Smooth muscle cell (in vitro differentiated cells): Measurements from ENCODE around the gene ZNF14. TPM values are rescaled to one million over a fixed set of nuclear protein-coding genes. Genes with fewer than 3 reads are reported as not detected.
"Not testable (repeated sequence)": the region's sequence is repeated elsewhere in the genome, so short reads cannot be mapped to it uniquely, and the experiment has no call there.

Source experiments
- DNase-seq: peaks from one replicate; lab custom pipeline; 2025; ENCODE audit not compliant: unreplicated experiment; lab: John Stamatoyannopoulos, UW
- H2AFZ ChIP-seq: fragments of 200-600 bp; sonication (generic); 2 replicates; pipeline ENCODE4 v1.6.0; 2016; ENCODE audit warnings: antibody characterized with exemption, low read depth, mild to moderate bottlenecking
- H3F3A ChIP-seq: fragments of 200-600 bp; sonication (generic); 2 replicates; pipeline ENCODE4 v1.6.0; 2017; ENCODE audit warnings: antibody characterized with exemption, low read depth
- H3K27ac ChIP-seq: fragments of 200-600 bp; sonication (generic); 2 replicates; pipeline ENCODE4 v1.5.1; 2016; ENCODE audit warnings: low read depth, mild to moderate bottlenecking
- H3K27me3 ChIP-seq: fragments of 200-600 bp; sonication (generic); 2 replicates; pipeline ENCODE4 v1.6.1; 2016; ENCODE audit warnings: low read depth, mild to moderate bottlenecking
- H3K36me3 ChIP-seq: fragments of 200-600 bp; sonication (generic); 2 replicates; pipeline ENCODE4 v1.5.1; 2016; ENCODE audit warnings: low read depth
- H3K4me1 ChIP-seq: fragments of 200-600 bp; sonication (generic); 2 replicates; pipeline ENCODE4 v1.5.1; 2016; ENCODE audit warnings: low read depth
- H3K4me2 ChIP-seq: fragments of 200-600 bp; sonication (generic); 2 replicates; pipeline ENCODE4 v1.6.0; 2016; ENCODE audit warnings: mild to moderate bottlenecking
- H3K4me3 ChIP-seq: fragments of 200-600 bp; sonication (generic); 2 replicates; pipeline ENCODE4 v1.5.1; 2016; ENCODE audit warnings: mild to moderate bottlenecking
- H3K79me2 ChIP-seq: fragments of 200-600 bp; sonication (generic); 2 replicates; pipeline ENCODE4 v1.6.0; 2016; ENCODE audit warnings: low read depth, mild to moderate bottlenecking
- H3K9ac ChIP-seq: fragments of 200-600 bp; sonication (generic); 2 replicates; pipeline ENCODE4 v1.6.0; 2016; ENCODE audit warnings: low read depth
- H3K9me3 ChIP-seq: fragments of 200-600 bp; sonication (generic); replicated peaks from 2 replicates; pipeline ENCODE4 v1.5.1; 2016; ENCODE audit warnings: low read depth
- H4K20me1 ChIP-seq: fragments of 200-600 bp; sonication (generic); 2 replicates; pipeline ENCODE4 v1.6.0; 2016; ENCODE audit warnings: low read depth
- CTCF ChIP-seq: fragments of 200-600 bp; sonication (generic); IDR thresholded peaks from 2 replicates; pipeline ENCODE4 v1.5.1; 2017; ENCODE audit warnings: borderline replicate concordance, mild to moderate bottlenecking, antibody characterized with exemption; ENCODE audit not compliant: insufficient read depth, poor library complexity, severe bottlenecking
- WGBS: methylation state at CpG from one replicate; pipeline ENCODE4 v1.1.7; 2016; ENCODE audit warnings: low lambda C conversion rate; 5-methylcytosine and 5-hydroxymethylcytosine counted together
- polyA plus RNA-seq: library from polyadenylated mRNA; unstranded; fragments of >200 nt; fragmentation: Nextera tagmentation; extraction: Ambion mirVana; gene quantifications from 2 replicates; pipeline ENCODE4 v1.2.1, GENCODE V29; 2016
- total RNA-seq: library from RNA; depleted of rRNA; stranded (reverse); fragments of >200 nt; gene quantifications from 2 replicates; pipeline ENCODE4 v1.2.3, GENCODE V29; 2014

ZNF14 gene
- total and polyA plus RNA-seq, 2 experiments from 2014 or later, result 1.2 to 3.8 TPM

DNA sequence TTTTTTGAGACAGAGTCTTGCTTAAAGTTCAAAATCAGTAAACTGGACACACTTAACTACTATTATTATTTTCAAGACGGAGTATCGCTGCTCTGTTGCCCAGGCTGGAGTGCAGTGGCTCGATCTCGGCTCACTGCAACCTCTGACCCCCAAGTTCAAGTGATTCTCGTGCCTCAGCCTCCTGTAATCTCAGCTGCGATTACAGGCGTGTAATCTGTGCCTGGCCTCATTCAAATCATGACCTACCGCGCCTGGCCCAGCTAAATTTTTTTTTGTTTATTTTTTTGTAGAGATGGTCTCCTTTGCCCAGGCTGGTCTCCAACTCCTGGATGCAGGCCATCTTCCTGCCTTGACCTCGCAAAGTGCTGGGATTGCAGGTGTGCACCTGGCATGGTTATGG lies 41.2 kb downstream of the ZNF14 start:
- Histone ChIP-seq H3K4me2 (no peak overlapping the region), H3K4me3 (no peak overlapping the region), H2AFZ (no peak overlapping the region), H3K27ac (no peak overlapping the region), H3K27me3 (no peaks in the 10 kb centered on the region), H3F3A (no peaks in the 10 kb centered on the region), H3K36me3 (no peaks in the 10 kb centered on the region), H3K9me3 (no peaks in the 10 kb centered on the region), H3K79me2 (no peaks in the 10 kb centered on the region), H3K4me1 (no peaks in the 10 kb centered on the region), H4K20me1 (no peaks in the 10 kb centered on the region), H3K9ac (no peak overlapping the region)
- no peak for TF ChIP-seq CTCF
- DNase-seq, result no peak
- WGBS, result 99% methylated on average over 10 of the region's 10 CpGs

DNA sequence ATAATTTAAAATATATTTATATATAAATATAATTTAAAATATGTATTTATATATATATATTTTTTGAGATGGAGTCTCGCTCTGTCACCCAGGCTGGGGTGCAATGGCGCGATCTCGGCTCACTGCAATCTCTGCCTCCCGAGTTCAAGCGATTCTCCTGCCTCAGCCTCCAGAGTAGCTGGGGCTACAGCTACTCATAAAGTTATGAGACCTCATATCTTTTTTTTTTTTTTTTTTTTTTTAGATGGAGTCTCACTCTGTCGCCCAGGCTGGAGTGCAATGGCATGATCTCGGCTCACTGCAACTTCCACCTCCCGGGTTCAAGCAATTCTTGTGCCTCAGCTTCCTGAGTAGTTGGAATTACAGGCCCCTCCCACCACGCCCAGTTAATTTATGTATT lies 43.9 kb downstream of the ZNF14 start:
- H3K4me1 ChIP-seq, H3F3A ChIP-seq, H3K36me3 ChIP-seq, DNase-seq, H4K20me1 ChIP-seq, H3K79me2 ChIP-seq, H3K27me3 ChIP-seq, H2AFZ ChIP-seq, H3K9me3 ChIP-seq, H3K4me2 ChIP-seq, H3K9ac ChIP-seq, H3K27ac ChIP-seq, H3K4me3 ChIP-seq: not testable (repeated sequence)
- over 99% methylated on average over 10 of the region's 10 CpGs for WGBS

GRCh38 chr19:19687090-19687489 lies 45.8 kb downstream of the ZNF14 start:
- Histone ChIP-seq H3K4me1 (no peaks in the 10 kb centered on the region), H3K9me3 (no peaks in the 10 kb centered on the region), H3K27me3 (no peaks in the 10 kb centered on the region), H3K4me2 (no peak overlapping the region), H3K4me3 (no peak overlapping the region), H3F3A (no peaks in the 10 kb centered on the region), H4K20me1 (no peaks in the 10 kb centered on the region), H2AFZ (no peak overlapping the region), H3K36me3 (no peaks in the 10 kb centered on the region), H3K9ac (no peak overlapping the region), H3K27ac (no peak overlapping the region), H3K79me2 (no peaks in the 10 kb centered on the region)
- WGBS, result 96% methylated on average over 3 of the region's 3 CpGs
- TF ChIP-seq CTCF, result no peak
- DNase-seq, result no peak

DNA sequence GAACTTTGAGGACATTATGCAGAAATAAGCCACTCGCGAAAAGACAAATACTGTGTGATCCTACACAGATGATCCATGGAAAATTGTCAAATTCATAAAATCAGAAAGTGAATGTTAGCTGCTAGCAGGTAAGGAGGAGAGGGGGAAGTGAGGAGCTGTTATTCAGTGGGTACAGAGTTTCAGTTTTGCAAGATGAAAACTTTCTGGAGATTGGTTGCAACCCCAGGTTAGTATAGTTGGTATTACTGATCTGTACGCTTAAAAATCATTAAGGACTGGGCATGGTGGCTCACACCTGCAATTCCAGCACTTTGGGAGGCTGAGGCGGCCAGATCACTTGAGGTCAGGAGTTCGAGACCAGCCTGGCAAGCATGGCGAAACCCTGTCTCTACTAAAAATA lies 46.3 kb downstream of the ZNF14 start:
- Histone ChIP-seq H2AFZ (no peak overlapping the region), H3K4me1 (no peaks in the 10 kb centered on the region), H3K36me3 (peaks cover under 1% of the 10 kb centered on the region), H3K4me2 (no peak overlapping the region), H3K9me3 (no peaks in the 10 kb centered on the region), H3K9ac (no peak overlapping the region), H3K4me3 (no peak overlapping the region), H4K20me1 (no peaks in the 10 kb centered on the region), H3K79me2 (no peaks in the 10 kb centered on the region), H3K27me3 (no peaks in the 10 kb centered on the region), H3F3A (no peaks in the 10 kb centered on the region), H3K27ac (no peak overlapping the region)
- 96% methylated on average over 6 of the region's 6 CpGs for WGBS
- no peak for DNase-seq
- no peak for TF ChIP-seq CTCF

DNA sequence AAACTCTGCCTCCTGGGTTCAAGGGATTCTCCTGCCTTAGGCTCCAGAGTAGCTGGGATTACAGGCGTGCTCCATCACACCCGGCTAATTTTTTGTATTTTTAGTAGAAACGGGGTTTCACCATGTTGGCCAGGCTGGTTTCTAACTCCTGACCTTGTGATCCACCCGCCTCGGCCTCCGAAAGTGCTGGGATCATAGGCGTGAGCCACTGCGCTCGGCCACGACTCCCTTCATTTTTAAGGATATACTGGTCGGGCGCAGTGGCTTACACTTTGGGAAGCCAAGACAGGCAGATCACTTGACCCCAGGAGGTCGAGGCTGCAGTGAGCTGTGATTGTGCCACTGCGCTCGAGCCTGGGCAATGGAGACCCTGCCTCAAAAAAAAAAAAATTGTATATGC lies 46.8 kb downstream of the ZNF14 start:
- not testable (repeated sequence) for H3K4me2 ChIP-seq, H3F3A ChIP-seq, DNase-seq, H3K9me3 ChIP-seq, H3K79me2 ChIP-seq, H3K4me3 ChIP-seq, H2AFZ ChIP-seq, H4K20me1 ChIP-seq, H3K27ac ChIP-seq, H3K27me3 ChIP-seq, H3K36me3 ChIP-seq, H3K4me1 ChIP-seq, H3K9ac ChIP-seq
- WGBS, result 96% methylated on average over 15 of the region's 15 CpGs
